Measurements from ENCODE around the gene SHROOM2.

- no peak for TF ChIP-seq REST (IDR thresholded peaks at IDR 0.05; ENCODE audit: low read depth)
- no peak for TF ChIP-seq RAD21 (IDR thresholded peaks at IDR 0.05; ENCODE audit: low read depth)
- no peak for TF ChIP-seq TAF1 (IDR thresholded peaks at IDR 0.05; ENCODE audit: low read depth)
- no peak for TF ChIP-seq NFIC (IDR thresholded peaks at IDR 0.05)
- no peak for TF ChIP-seq YY1 (IDR thresholded peaks at IDR 0.05; ENCODE audit: low read depth)
- TF ChIP-seq CREB1 (IDR thresholded peaks at IDR 0.05; ENCODE audit: low read depth): no peak
- TF ChIP-seq MAX (IDR thresholded peaks at IDR 0.05): no peak
- no peak for TF ChIP-seq EP300 (IDR thresholded peaks at IDR 0.05; ENCODE audit: borderline replicate concordance)
These were observed 38.6 kb upstream of the SHROOM2 start for GRCh38 chrX:9747644-9748043.
